GM18867 (cell line): Measurements from ENCODE around the gene QRICH1.
"Not testable (repeated sequence)": the region's sequence is repeated elsewhere in the genome, so short reads cannot be mapped to it uniquely, and the experiment has no call there.

Experiments
- ATAC-seq: cut with Tn5 transposase; IDR thresholded peaks from one replicate; pipeline ENCODE4 v1.9.1; 2021; ENCODE audit warnings: mild to moderate bottlenecking, moderate library complexity; ENCODE audit not compliant: unreplicated experiment

QRICH1 gene

DNA sequence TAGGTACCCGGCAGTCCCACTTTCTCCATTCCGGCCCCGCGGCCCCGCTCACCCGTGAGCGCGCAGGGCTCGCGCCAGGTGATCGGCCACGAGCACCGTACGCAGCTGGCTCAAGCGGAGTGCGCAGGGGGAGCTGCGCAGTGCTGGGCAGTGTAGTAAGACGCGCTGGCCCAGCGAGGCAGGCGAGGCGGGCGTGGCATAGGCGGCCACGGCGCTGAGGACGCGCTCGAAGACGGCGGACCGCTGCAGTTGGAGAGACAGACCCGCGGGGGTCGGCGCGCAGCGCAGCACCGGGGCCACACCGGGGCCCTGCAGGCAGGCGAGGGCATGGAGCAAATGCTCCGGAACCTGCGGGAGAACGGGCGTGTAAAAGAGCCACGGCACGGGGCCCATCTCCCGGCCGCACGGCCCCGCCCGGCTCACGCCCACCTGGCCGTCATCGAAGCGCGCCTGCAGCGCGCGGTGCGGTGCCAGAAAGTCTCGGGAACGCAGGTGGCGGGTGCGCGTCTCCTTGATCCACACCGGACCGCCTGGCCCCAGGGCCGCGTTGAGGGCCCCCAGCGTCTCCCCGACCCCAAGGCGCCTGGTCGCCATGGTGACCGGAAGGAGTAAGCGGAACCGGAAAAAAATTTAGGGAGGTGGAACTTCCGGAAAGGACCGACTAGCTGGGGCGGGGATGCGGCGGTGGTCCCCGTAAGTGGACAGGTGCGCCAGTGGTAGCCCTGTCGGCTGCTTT, 75.7 kb downstream of the QRICH1 start, which contains the start of gene DALRD3:
Gene DALRD3, minus strand, starts transcription at position 610 of the 736 bp plus-strand sequence. Its CDS starts 16 bp downstream, at position 594.
- ATAC-seq = peak; percentile 10

DNA sequence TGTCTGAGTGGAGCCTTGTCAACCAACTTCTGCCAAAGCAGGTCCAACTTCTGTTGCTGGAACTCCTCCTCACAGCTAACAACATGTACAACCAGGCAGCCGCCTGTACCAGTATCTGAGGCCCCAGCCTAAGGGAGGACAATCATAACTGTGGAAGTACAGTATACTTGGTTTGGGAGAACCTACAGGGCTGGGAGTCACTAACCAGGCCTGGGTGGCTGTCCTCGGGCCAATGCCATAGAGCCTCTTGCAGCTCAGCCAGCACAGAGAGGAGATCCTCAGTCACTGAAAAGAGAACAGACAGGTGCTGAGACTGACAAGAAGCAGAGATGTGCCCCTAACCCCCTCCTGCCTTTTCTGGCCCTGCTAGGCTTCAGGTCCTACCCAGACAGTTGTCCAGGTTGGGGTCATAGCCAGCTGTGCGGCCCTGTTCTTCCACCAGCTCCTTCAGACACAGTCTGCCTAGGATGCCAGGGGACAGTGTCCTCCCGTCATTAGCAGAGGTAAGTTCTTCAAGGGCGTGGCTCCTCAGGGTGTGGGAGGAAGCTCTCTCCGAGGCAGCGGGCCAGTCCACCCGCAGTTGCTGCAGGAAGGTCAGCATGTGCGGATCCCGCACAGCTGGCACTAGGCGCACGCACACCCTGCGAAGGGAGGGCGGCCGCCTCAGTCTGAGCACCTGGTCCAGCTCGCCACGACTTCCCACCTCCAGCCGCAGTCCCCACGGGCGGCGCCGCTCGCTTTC, 76.5 kb downstream of the QRICH1 start:
- no peak for ATAC-seq

DNA sequence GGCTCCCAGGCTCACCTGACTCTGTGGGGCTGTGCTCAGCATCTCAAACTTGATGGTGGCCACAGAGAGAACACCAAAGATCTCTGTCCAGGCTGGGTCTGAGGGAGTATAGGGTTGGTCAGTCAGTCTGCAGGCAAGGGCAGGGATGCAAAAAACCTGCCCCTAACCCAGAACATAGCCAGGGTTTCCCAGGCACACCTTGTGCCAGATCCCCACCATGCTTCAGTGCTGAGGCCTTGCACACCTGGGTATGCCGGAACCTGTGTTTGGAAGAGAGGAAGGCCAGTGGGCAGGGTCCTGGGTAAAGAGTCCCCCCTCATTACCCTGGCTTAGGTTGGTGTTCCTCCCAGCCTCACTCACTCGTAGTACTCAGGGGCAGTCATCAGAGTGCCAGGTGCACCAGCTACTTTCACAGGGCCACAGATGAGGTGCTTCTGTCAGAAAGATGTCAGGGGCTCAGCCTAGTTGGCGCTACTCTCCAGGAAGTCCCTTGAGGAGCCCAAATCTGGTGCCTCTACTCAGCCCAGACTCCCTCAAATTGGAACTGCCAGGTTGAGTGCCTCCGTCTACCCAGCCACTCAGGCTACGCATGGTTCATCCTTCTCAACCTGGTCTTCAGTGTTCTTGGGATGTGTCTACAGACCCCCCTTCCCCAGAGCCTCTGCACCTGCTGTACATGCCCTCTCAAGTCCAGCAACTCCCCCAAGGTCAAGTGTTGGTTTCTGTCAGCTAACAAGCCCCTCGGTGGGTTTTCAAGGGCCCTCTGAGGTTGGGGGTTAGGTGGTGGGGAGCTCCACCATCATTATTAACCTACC, 77.2 kb downstream of the QRICH1 start:
- ATAC-seq = no peak

DNA sequence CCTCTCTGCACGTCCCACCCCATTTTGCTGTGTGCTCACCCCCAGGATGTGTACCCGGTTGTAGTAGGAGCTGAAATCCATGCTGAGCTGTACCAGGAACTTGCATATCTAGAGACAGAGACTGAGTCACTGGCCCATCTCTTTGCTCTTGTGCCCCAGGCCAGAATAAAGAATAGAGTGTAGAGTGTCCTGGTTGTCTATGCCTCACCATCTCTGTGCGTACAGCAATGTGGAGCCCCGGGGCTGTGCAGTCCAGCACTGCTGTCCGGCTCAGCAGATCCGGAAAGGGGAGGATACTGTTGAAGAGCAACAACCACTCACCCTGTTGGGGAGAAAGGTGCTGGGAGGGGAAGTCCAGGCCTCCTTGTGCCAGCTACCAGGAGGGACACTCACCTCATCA, 78.1 kb downstream of the QRICH1 start:
- ATAC-seq = no peak

- no peak for ATAC-seq
Observed at GRCh38 chr3:49015072-49015471, 78.8 kb downstream of the QRICH1 start.

DNA sequence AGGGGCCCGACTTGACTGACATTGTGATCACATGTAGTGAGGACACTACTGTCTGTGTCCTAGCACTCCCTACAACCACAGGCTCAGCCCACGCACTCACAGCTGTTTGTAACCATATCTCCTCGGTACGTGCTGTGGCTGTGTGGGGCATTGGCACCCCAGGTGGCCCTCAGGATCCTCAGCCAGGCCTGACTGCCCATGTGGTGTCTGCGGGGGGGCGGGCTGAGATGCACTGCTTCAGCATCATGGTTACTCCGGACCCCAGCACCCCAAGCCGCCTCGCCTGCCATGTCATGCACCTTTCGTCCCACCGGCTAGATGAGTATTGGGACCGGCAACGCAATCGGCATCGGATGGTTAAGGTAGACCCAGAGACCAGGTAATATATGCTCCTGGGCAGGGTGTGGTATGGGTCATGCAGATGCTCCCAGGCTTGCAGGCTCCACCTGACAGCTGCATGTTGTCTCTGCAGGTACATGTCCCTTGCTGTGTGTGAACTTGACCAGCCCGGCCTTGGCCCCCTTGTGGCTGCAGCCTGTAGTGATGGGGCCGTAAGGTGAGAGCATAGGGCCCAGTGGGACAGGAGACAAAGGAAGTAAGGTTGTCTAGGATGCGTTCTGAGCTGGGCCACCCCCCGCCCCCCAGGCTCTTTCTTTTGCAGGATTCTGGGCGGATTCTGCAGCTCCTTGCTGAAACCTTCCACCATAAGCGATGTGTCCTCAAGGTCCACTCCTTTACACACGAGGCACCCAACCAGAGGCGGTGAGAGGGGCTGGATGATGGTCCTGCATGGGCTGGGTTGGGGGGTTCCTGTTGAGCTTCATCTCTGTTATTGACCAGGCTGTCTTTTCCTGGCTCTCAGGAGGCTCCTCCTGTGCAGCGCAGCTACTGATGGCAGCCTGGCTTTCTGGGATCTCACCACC, 79.9 kb downstream of the QRICH1 start:
- ATAC-seq = peak; percentile 25

- ATAC-seq = no peak
Observed at GRCh38 chr3:49013113-49013737, 80.6 kb downstream of the QRICH1 start.

GRCh38 chr3:49012441-49013017, 81.3 kb downstream of the QRICH1 start:
- ATAC-seq = no peak

- no peak for ATAC-seq
Observed at GRCh38 chr3:49009396-49009795, 84.5 kb downstream of the QRICH1 start.

GRCh38 chr3:49008627-49009026, 85.2 kb downstream of the QRICH1 start:
- not testable (repeated sequence) for ATAC-seq

- ATAC-seq = peak; percentile 39
Observed at GRCh38 chr3:49007771-49008528, 85.9 kb downstream of the QRICH1 start.

DNA sequence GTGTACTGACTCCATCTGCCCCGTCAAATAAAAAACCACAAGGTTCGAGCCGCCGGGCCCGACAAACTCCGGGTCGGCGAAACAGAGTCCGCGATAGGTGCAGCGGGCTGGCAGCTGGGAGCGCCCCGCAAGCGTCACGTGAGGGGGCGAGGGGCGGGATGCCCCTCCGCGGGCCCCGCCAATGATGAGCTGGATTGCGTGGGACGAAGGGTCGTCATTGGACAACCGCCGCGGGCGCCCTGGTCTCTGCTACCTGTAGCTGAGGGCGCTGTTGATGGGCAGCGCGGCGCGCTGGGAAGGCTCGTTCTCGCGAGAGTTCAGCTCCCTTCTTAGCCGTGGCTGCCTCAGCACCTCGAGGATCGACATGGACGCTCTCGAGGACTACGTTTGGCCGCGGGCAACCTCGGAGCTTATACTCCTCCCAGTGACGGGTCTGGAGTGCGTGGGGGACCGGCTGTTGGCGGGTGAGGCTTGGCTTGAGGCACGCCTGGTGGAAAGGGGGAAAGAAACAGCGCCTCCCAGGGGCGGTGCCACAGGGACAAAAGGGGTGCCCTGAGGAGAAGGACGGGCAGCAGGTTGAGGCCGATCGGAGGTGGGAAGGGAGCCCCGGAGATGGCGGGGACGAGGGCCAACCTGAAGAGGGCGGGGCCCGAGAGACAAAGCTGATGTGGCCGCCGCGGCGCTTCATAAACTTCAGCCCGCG, 86.7 kb downstream of the QRICH1 start, which contains the start of gene WDR6:
Gene WDR6, plus strand, starts transcription at position 324 of the 703 bp plus-strand sequence. Its CDS starts 41 bp downstream, at position 365.
- peak; percentile 81 for ATAC-seq

- ATAC-seq = no peak
Observed at GRCh38 chr3:49006408-49007067, 87.3 kb downstream of the QRICH1 start.

DNA sequence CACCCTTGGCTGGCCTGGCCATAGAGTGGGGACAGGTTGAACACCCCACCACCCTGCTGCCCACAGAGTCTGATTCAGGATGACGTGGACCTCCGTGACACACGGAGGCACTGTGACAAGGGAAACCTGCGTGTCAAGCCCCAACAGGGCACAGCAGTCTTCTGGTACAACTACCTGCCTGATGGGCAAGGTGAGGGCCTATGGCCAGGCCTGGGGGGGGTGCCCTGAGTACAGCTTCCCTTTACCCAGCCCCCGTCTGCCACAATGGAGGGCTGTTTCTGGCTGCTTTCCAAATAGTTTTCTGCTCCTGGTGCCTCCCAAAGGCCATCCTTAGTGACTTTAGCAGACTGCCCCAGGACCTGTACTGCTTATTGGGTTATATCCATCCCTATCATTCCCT, 87.9 kb downstream of the QRICH1 start:
- ATAC-seq = no peak

- ATAC-seq = no peak
Observed at GRCh38 chr3:49005303-49005680, 88.6 kb downstream of the QRICH1 start.

DNA sequence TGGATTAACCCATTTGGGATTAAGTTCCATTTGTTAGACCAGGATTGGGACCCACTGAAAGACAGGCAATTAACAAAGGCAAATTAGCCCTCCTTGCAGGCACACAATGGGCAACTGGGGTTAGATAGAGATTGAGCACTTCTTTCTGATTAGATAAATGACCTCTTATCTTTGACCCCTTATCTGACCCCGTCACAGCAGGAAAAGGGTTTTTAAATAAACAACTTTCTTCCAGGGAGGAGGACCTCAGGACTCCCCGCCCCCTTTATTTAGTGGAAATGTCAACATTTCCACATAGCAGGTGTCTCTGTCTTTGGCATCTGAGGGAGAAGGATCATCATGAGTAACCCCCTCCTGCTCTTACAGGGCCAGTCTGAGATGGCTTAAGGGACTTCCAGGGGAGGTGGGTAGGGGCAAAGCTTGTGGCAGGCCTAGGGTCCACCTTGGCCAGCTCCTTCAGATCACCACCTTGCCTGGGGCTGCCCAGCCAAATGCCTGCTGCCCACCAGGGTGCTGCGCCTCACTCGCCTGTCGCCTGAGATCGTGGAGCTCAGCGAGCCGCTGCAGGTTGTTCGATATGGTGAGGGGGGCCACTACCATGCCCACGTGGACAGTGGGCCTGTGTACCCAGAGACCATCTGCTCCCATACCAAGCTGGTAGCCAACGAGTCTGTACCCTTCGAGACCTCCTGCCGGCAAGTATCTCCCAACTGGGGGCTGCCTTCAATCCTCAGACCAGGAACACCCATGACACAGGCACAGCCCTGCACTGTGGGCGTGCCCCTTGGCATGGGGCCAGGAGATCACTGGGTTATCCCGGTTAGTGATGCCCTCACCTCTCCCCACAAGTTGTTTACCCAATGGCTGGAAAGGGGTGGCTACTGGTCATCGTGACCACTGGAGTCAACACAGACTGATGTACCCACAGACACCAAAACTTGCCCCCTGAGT, 89.2 kb downstream of the QRICH1 start:
- no peak for ATAC-seq
